Heart left ventricle (tissue), 13 donors: ENCODE data around the gene LYPD1.

Source experiments
- CTCF ChIP-seq, 12 donors: fragments of 200-600 bp; sonication (generic) in 4 of 12; IDR thresholded peaks; one replicate each; pipeline versions ENCODE4 v1.5.0 to v1.8.0; 2018 to 2022; ENCODE audit warnings: antibody characterized with exemption in 12 of 12, mild to moderate bottlenecking in 5 of 12
- POLR2A ChIP-seq, 2 donors: fragments of 450-650 bp; IDR thresholded peaks; one replicate each; pipeline ENCODE4 v1.6.1; 2017; ENCODE audit warnings: antibody characterized with exemption in 2 of 2, mild to moderate bottlenecking in 2 of 2, moderate library complexity in 2 of 2
- donor health status: ischemic (EF 13 %, LVEDD 7.1; RV severe dilation, severe dysfunction).
- donor health status: DM: no; HTN: yes; CAD: no.
- donor health status: DM: no; HTN: no; CAD: no.
- donor health status: ischemic (EF 25% LVEDD 6.9; RV normal size, moderate dysfunction).
- donor health status: ischemic (EF 25% LVEDD 5.7; RV mildly dilated, moderate dysfunction).
- donor health status: ischemic (EF 35%, LVEDD 5.7; RV mildly dilated, moderate dysfunction).
- donor health status: nonischemic (EF 11% LVEDD 7.7; RV severe dilation, severe dysfunction).
- donor health status: DM: yes; HTN: yes; CAD: no.
- donor health status: PGD.
- donor health status: ischemic (EF 29% LVEDD 5.4; RV normal size, mild dysfunction).
- donor health status: nonischemic (EF 23%, LVEDD 6.1; RV moderate dilation, normal function).

GRCh38 chr2:132669908-132670495, at the start of gene LYPD1:
- TF ChIP-seq POLR2A (IDR thresholded peaks at IDR 0.05): no peak
- no peak for TF ChIP-seq CTCF (IDR thresholded peaks at IDR 0.05)
